PC-9 (cell line): ENCODE measurements around the gene BACH2.
"Not testable (repeated sequence)": the region's sequence is repeated elsewhere in the genome, so short reads cannot be mapped to it uniquely, and the experiment has no call there.

Experiments used
- EZH2 ChIP-seq: fragments of 200-600 bp; sonication (generic); IDR thresholded peaks from 2 replicates; pipeline ENCODE4 v1.8.0; 2017; ENCODE audit warnings: antibody characterized with exemption, low read depth
- TF ChIP-seq, protein P1 (sequence below): fragments of 200-600 bp; sonication (generic); conservative IDR thresholded peaks from 2 replicates; pipeline ENCODE4 v1.6.1; 2017; ENCODE audit warnings: mixed run types, antibody characterized with exemption, mild to moderate bottlenecking, moderate library complexity

DNA sequence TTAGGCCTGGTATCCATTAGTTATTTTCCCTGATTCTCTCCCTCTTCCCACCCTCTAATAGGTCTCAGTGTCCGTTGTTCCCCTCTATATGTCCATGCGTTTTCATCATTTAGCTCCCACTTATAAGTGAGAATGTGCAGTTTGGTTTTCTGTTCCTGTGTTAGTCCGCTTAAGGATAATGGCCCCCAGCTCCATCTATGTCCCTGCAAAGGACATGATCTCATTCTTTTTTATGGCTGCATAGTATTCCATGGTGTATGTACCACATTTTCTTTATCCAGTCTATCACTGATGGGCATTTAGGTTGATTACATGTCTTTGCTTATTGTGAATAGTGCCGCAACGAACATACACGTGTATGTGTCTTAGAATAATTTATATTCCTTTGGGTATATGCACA lies 14.4 kb downstream of the BACH2 start:
- TF ChIP-seq, protein P1, sequence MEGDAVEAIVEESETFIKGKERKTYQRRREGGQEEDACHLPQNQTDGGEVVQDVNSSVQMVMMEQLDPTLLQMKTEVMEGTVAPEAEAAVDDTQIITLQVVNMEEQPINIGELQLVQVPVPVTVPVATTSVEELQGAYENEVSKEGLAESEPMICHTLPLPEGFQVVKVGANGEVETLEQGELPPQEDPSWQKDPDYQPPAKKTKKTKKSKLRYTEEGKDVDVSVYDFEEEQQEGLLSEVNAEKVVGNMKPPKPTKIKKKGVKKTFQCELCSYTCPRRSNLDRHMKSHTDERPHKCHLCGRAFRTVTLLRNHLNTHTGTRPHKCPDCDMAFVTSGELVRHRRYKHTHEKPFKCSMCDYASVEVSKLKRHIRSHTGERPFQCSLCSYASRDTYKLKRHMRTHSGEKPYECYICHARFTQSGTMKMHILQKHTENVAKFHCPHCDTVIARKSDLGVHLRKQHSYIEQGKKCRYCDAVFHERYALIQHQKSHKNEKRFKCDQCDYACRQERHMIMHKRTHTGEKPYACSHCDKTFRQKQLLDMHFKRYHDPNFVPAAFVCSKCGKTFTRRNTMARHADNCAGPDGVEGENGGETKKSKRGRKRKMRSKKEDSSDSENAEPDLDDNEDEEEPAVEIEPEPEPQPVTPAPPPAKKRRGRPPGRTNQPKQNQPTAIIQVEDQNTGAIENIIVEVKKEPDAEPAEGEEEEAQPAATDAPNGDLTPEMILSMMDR, result not testable (repeated sequence)
- not testable (repeated sequence) for TF ChIP-seq EZH2
